ENCODE data around the gene PTPRF. TPM values are rescaled to one million over a fixed set of nuclear protein-coding genes. Genes with fewer than 3 reads are reported as not detected.

The PTPRF gene
- total and polyA plus RNA-seq, 8 donors, result 123 to 279 (median 195) TPM

GRCh38 chr1:43659212-43660166 lies 128.8 kb downstream of the PTPRF start:
- intact Hi-C loops (cut with DNase I), result no loop called here
- Histone ChIP-seq H3K27ac (no peak overlapping the region), H3K4me3 (no peak overlapping the region), H3K27me3 (no peaks in the 10 kb centered on the region), H3K9me3 (no peaks in the 10 kb centered on the region), H3K36me3 (peaks cover 0 to 99% of the 10 kb centered on the region in 2 donors), H3K4me1 (no peaks in the 10 kb centered on the region)
- ATAC-seq (no peak), DNase-seq (no peak)
- no peak for TF ChIP-seq CTCF (IDR thresholded peaks at IDR 0.05)

GRCh38 chr1:43660355-43660754 lies 129.7 kb downstream of the PTPRF start:
- H3K27ac ChIP-seq, result no peak overlapping the region
- no peaks in the 10 kb centered on the region for H3K4me1 ChIP-seq
- peaks cover 0 to 100% of the 10 kb centered on the region in 2 donors for H3K36me3 ChIP-seq
- DNase-seq, result no peak
- no peak overlapping the region for H3K4me3 ChIP-seq
- no peak for ATAC-seq
- no peaks in the 10 kb centered on the region for H3K9me3 ChIP-seq
- H3K27me3 ChIP-seq, result no peaks in the 10 kb centered on the region
- no peak for TF ChIP-seq CTCF (IDR thresholded peaks at IDR 0.05)
- intact Hi-C loops (cut with DNase I), result no loop called here

- Histone ChIP-seq H3K9me3 (no peaks in the 10 kb centered on the region), H3K4me1 (no peaks in the 10 kb centered on the region), H3K36me3 (peaks cover 7 to 100% of the 10 kb centered on the region in 2 donors), H3K27me3 (no peaks in the 10 kb centered on the region), H3K27ac (no peak overlapping the region), H3K4me3 (no peak overlapping the region)
- DNase-seq (no peak), ATAC-seq (no peak)
- intact Hi-C loops (cut with DNase I), result no loop called here
- no peak for TF ChIP-seq CTCF (IDR thresholded peaks at IDR 0.05)
Observed at GRCh38 chr1:43664369-43664768, 133.7 kb downstream of the PTPRF start.

- TF ChIP-seq CTCF (IDR thresholded peaks at IDR 0.05), result no peak
- peaks cover 7 to 100% of the 10 kb centered on the region in 2 donors for H3K36me3 ChIP-seq
Observed at GRCh38 chr1:43666608-43667007, 135.9 kb downstream of the PTPRF start.

GRCh38 chr1:43668956-43669355 lies 138.3 kb downstream of the PTPRF start:
- intact Hi-C loops (cut with DNase I), result no loop called here
- Histone ChIP-seq H3K4me3 (no peak overlapping the region), H3K36me3 (peaks cover 7 to 100% of the 10 kb centered on the region in 2 donors), H3K27me3 (no peaks in the 10 kb centered on the region), H3K27ac (no peak overlapping the region), H3K4me1 (no peaks in the 10 kb centered on the region), H3K9me3 (no peaks in the 10 kb centered on the region)
- no peak for ATAC-seq
- no peak for TF ChIP-seq CTCF (IDR thresholded peaks at IDR 0.05)
- DNase-seq, result no peak

More at GRCh38 chr1:43666608-43667007, 135.9 kb downstream of the PTPRF start:
- Histone ChIP-seq H3K4me1 (no peaks in the 10 kb centered on the region), H3K27me3 (no peaks in the 10 kb centered on the region), H3K4me3 (no peak overlapping the region), H3K27ac (no peak overlapping the region), H3K9me3 (no peaks in the 10 kb centered on the region)
- ATAC-seq, result no peak
- intact Hi-C loops (cut with DNase I), result no loop called here
- DNase-seq, result no peak

All from left lung (tissue), 10 donors.